Measurements from ENCODE around the gene WDR12. TPM values are rescaled to one million over a fixed set of nuclear protein-coding genes. Genes with fewer than 3 reads are reported as not detected.

The WDR12 gene
- total RNA-seq, 1 donor from 2014 or later: 33.5 TPM

DNA sequence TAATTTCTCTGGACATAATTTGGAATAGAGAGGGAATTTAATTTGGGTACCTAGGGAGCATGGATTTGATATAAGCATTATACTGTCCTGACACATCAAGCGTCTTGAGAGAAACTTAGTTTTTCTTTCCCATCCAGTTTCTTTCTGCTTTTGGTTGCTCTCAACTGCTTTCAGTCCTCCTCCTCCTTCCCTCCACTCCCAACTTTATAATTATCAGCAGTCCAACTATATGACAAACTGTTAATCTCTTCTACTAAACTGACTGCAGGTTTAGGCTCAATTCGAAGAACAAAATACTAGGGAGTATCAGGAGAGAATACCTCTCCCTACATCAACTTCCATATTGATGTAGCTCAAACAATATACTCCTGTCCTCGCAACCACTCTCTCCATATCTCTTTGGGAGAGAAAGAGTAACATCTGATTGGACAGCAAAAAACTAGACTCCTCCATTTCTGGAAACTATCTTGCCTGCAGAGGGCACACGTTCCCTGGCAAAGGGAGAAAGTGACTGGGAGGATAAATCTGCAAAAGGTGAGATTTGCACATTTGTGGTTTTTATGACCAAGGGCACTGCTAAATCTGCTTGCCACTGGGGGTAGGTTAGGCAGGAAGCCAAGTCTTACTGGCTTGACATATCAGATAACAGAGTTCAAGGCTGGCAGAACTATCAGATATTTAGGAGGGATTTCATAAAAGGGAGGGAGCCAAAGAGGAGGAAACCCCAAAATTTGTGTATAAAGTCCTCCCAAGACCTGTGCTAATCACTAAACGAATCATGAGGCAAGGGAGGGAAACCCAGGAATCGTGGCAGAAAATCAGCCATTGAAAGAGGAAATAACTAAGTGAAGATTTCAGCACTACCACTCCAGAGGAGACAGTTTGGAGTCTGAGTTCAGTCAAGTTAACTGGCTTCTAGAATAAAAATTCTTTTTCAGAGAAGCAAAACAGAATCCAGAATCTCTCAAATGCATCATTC is 79.9 kb downstream of the WDR12 start:
- Mint-ChIP-seq H3K4me1 (ENCODE audit: unreplicated experiment) (peaks cover 4% of the 10 kb centered on the region), H3K27me3 (ENCODE audit: unreplicated experiment) (no peaks in the 10 kb centered on the region), H3K9me3 (ENCODE audit: unreplicated experiment) (no peaks in the 10 kb centered on the region), H3K4me3 (ENCODE audit: unreplicated experiment) (no peak overlapping the region), H3K27ac (ENCODE audit: unreplicated experiment) (no peak overlapping the region), H3K36me3 (ENCODE audit: low read depth, unreplicated experiment) (no peaks in the 10 kb centered on the region)
- TF ChIP-seq, protein P1, sequence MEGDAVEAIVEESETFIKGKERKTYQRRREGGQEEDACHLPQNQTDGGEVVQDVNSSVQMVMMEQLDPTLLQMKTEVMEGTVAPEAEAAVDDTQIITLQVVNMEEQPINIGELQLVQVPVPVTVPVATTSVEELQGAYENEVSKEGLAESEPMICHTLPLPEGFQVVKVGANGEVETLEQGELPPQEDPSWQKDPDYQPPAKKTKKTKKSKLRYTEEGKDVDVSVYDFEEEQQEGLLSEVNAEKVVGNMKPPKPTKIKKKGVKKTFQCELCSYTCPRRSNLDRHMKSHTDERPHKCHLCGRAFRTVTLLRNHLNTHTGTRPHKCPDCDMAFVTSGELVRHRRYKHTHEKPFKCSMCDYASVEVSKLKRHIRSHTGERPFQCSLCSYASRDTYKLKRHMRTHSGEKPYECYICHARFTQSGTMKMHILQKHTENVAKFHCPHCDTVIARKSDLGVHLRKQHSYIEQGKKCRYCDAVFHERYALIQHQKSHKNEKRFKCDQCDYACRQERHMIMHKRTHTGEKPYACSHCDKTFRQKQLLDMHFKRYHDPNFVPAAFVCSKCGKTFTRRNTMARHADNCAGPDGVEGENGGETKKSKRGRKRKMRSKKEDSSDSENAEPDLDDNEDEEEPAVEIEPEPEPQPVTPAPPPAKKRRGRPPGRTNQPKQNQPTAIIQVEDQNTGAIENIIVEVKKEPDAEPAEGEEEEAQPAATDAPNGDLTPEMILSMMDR (IDR thresholded peaks at IDR 0.05; ENCODE audit: unreplicated experiment): no peak
- peak; percentile 41 for DNase-seq (ENCODE audit: low spot score)

DNA sequence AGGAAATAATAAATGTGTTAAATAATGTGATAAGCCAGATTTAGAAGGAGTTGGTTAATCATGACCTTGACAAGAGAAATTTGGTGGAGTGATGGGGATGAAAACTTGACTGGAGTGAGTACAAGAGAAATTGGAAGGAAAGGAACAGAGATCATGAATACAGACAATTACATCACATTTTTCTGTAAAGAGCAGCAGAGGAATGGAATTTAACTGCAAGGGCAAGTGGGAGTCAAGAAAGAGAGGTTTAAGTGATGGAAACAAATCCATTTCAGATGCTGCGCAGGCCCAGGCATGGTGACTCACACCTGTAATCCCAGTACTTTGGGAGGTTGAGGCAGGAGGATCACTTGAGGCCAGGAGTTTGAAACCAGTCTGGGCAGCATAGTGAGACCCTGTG is 86.6 kb downstream of the WDR12 start:
- H3K4me3 Mint-ChIP-seq (ENCODE audit: unreplicated experiment): no peak overlapping the region
- H3K9me3 Mint-ChIP-seq (ENCODE audit: unreplicated experiment): no peaks in the 10 kb centered on the region
- no peak for DNase-seq (ENCODE audit: low spot score)
- H3K27me3 Mint-ChIP-seq (ENCODE audit: unreplicated experiment): no peaks in the 10 kb centered on the region
- no peak overlapping the region for H3K27ac Mint-ChIP-seq (ENCODE audit: unreplicated experiment)
- TF ChIP-seq, protein P1 (IDR thresholded peaks at IDR 0.05; ENCODE audit: unreplicated experiment): no peak
- peaks cover 2% of the 10 kb centered on the region for H3K4me1 Mint-ChIP-seq (ENCODE audit: unreplicated experiment)
- no peaks in the 10 kb centered on the region for H3K36me3 Mint-ChIP-seq (ENCODE audit: low read depth, unreplicated experiment)

Other genes with a start within 250 kb of the WDR12 start
- 4.1 TPM for gene ICA1L, start 39.9 kb downstream of the WDR12 start, total RNA-seq (ENCODE audit: unreplicated experiment)
- 8.8 TPM for gene CARF, start 602 bp upstream of the WDR12 start, total RNA-seq (ENCODE audit: unreplicated experiment)
- gene NBEAL1, start 103.2 kb upstream of the WDR12 start, total RNA-seq (ENCODE audit: unreplicated experiment): 11.6 TPM

All from endothelial cell (in vitro differentiated cells).